SIG-M5 treated with dmso at 0.1 percent for 504 hours (cell line): ENCODE measurements around the gene ZBTB22.
A peak's percentile ranks its signal among the peaks of the same experiment; 100 is the strongest.
"Not testable (repeated sequence)": the region's sequence is repeated elsewhere in the genome, so short reads cannot be mapped to it uniquely, and the experiment has no call there.

Experiments
- DNase-seq: peaks from one replicate; lab custom pipeline; 2025; ENCODE audit not compliant: unreplicated experiment; lab: John Stamatoyannopoulos, UW

Gene ZBTB22

DNA sequence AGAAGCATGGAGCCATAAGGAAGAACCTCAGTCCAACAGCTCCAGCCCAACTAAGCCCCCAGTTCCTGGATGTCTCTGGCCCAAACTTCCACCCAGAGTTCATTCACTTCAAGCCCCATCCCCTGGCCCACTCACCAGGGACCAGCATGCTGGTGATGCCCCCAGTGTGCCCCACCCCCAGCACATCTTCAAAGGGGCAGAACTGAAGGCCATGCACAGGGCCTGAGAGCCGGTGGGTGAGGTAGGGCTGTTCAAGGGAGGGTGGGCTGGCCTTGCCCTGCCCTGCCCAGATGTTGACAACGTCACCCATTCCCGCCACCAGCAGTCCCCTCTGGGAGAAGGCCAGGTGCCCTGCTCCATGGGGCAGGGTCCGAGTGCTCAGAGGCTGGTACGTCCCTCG is 37.0 kb downstream of the ZBTB22 start:
- no peak for DNase-seq

DNA sequence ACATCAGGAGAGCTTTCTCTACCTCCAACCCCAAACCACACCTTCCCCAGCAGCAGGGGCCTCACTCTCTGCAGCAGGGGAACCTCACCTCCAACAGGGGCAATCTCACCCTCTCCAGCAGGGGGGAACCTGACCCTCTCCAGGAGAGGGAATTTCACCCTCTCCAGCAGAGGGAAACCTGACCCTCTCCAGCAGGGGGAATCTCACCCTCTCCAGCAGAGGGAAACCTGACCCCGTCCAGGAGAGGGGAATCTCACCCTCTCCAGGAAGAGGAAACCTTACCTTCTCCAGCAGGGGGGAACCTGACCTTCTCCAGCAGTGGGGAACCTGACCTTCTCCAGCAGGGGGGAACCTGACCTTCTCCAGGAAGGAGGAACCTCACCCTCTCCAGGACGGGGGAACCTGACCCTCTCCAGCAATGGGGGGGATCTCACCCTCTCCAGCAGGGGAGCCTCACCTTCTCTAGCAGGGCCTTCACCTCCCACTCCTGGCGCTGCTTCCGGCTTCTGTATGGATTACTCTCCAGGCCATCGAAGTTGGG is 37.5 kb downstream of the ZBTB22 start:
- peak; percentile 15 for DNase-seq

DNA sequence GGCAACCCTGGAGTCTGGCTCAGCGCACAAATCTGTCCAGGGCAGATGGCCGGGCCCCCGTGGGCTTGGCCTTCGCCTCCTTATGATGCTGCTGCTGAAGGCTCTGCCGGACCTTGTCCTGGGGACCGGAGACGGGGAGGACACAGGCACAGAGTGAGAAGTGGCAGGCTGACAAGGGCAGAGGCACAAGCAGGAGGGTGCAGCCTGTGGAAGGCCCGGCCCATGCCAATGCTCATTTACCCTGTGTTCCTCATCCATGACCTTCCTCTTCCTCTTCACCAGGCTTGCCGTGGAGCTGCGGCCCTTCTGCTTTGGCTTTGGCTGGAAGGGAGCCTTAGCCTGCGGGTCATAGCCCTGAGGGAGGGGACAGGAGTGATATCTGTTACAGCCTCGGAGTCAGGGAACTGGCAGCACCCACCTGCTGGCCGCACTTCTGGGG is 38.3 kb downstream of the ZBTB22 start:
- DNase-seq, result no peak

DNA sequence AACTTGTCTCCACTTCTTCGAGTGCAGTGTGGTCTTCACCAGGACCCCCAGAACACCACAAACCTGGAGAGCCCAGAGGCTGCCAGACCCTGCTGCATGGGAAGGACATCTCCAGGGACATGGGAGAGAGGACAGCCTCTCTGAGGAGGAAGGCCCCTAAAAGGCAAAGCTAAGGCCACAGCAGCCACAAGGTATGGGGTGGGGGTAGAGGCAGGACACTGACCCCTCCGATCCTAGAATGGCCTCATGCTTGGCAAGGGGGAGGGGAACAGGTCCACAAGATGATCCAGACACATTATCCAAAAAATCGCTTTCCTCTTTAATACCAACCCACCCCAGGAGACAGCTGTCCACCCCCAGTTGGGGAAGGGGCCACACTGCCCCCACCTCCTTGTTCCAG is 38.7 kb downstream of the ZBTB22 start:
- no peak for DNase-seq

DNA sequence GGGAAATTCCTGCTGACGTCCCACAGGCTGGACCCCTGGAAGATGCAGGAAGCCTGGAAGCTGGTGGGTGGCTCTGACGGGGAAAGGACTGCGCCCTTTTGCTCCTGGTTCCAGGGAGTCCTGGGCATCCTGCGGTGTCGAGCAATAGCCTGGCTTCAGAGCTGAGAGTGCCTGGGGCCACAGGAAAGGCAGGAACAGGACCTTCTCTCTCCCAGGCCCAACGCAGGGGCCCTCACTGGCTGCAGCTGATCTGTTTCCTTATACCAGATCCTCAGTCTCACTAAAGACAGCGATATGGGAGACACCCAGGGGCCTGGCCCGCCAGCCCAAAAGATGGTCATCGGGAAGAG is 39.2 kb downstream of the ZBTB22 start:
- no peak for DNase-seq

DNA sequence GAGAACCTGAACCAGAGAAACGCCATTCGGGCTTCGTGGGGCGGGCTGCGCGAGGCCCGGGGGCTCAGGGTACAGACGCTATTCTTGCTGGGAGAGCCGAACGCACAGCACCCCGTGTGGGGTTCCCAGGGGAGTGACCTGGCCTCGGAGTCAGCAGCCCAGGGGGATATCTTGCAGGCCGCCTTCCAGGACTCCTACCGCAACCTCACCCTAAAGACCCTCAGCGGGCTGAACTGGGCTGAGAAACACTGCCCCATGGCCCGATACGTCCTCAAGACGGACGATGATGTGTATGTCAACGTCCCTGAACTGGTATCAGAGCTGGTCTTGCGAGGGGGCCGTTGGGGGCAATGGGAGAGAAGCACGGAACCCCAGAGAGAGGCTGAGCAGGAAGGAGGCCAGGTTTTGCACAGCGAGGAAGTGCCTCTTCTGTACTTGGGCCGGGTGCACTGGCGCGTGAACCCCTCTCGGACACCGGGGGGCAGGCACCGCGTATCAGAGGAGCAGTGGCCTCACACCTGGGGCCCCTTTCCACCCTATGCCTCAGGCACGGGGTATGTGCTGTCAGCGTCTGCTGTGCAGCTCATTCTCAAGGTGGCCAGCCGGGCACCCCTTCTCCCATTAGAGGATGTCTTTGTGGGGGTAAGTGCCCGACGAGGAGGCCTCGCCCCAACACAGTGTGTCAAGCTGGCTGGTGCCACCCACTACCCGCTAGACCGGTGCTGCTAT is 39.7 kb downstream of the ZBTB22 start:
- no peak for DNase-seq

DNA sequence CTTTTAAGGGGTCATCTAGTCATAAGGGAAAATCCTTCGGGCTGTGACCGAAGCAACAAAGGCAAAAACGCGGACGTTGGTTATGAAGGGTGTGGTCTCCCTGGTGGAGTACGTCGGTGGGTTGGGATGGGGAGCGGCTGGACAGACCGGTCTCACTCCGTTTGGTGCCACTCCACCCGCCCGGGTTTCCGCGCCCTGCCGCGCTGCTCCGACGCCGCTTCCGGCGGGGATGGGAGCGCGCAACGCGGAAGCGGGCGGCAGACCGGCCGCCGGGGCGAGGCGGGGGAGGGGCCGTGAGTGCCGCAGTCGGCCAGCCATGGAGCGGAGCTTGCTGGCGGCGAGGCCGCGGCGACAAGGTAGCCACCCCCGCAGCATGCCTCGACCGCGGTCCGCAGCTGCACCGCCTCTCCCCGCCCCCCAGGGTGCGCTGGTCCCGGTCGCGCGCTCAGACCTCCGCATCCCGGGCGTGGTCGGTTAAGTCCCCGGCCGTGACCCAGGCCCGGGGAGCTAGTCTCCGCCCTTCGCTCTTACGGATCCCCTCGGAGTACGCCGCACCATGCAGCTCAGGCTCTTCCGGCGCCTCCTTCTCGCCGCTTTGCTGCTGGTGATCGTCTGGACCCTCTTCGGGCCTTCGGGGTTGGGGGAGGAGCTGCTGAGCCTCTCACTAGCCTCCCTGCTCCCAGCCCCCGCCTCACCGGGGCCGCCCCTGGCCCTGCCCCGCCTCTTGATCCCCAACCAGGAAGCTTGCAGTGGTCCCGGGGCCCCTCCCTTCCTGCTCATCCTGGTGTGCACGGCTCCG is 40.5 kb downstream of the ZBTB22 start, which contains the start of gene B3GALT4:
B3GALT4 (plus strand) TSS at position 260 of the 799 bp plus-strand sequence; CDS start at position 557, 297 bp downstream.
- peak; percentile 83 for DNase-seq

DNA sequence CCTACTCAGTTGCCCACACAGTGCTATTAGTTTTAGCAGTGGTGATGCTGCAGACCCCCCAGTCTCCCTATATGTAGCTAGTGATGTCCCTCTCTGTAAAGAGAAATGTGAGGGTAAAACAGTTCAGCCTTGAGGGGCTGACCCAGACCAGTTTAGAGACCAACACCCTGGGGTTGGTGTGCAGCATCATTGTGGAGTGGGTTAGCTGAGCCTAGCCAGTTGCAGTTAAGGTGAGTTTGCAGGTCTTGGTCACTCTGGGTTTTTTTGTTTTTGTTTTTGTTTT is 41.0 kb downstream of the ZBTB22 start:
- DNase-seq, result no peak

DNA sequence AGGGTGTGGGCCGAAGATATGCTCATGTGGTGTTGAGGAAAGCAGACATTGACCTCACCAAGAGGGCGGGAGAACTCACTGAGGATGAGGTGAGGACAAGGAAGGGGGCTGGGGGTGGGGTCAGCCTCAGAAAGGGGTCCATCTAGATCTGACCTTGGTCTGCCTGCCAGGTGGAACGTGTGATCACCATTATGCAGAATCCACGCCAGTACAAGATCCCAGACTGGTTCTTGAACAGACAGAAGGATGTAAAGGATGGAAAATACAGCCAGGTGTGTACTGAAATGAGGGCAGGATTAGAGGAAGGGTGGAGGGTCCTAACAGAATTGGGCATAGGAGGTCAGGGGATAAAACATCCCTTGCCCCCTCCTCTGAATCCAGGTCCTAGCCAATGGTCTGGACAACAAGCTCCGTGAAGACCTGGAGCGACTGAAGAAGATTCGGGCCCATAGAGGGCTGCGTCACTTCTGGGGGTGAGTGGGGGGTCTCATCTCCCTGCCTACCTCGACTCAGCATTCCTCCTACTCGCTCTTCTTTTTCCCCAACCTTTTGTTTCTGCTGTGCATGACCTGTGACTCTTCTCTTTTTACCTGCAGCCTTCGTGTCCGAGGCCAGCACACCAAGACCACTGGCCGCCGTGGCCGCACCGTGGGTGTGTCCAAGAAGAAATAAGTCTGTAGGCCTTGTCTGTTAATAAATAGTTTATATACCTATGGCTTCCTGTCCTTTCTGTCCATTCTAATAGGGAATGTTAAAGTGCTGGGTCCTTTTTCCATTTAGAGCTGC is 41.6 kb downstream of the ZBTB22 start:
- not testable (repeated sequence) for DNase-seq

DNA sequence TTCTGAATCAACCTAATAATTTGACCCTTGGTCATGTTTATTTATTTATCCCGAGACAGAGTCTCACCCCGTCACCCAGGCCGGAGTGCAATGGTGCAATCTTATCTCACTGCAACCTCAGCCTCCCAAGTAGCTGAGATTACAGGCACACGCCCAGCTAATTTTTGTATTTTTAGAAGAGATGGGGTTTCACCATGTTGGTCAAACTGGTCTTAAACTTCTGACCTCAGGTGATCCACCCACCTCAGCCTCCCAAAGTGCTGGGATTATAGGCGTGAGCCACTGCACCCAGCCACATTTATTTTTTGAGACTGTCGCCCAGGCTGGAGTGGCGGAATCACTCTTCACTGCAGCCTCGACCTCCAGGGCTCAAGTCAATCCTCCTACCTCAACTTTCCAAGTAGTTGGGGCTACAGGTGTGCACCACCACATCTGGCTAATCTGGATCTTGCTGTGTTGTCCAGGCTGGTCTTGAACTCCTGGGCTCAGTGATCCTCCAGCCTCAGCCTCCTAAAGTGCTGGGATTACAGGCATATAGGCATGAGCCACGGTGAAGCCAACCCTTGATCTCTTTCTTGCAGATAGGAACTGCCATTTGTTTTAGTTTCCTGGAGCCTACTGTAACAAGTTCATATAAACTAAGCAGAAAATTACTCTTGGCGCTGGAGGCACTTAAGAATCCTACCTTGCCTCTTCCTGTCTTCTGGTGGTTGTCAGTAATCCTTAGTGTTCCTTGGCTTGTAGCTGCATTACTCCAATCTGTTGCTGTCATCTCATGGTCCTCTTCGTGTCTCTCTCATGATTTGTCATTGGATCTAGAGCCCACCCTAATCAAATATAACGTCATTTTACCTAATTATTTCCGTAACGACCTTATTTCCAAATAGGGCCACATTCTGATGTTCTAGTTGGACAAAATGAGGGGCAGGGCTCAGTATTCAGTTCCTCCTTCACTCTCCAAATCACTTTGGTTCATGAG is 43.3 kb downstream of the ZBTB22 start:
- peak; percentile 33 for DNase-seq

DNA sequence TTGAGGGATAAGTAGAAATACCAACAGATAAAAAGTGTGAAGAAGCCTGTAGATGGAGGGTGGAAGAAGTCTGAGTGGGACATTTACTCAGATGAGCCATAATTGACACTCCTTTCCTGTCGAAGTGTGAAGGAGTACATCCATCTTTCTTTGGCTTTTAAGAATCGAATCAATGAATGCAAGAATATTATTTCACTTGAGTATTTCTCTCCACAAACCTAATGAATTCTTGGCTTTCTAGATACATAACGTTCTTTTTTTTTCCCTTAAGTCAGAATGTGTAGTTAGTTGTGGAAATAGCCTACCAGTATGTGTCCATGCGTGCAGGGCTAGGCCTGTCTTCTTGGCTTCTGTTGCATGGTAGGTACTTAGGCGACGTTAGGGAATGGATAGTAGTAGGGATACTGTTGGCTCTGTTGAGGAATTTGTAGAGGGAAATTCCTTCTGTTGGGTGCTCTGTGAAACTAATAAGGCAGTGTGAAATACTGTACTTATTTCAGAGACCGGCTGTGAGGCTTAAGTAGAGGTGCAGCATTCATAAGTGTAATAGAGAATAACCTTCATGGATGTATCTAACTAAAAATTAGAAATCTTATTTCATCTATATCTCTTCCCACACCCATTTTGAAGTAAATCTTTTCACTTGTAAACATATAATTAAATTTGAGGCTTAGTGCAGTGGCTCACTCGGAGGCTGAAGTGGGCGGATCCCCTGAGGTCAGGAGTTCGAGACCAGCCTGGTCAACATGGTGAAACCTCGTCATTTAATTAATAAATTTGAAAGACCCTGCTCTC is 44.2 kb downstream of the ZBTB22 start:
- DNase-seq, result no peak

DNA sequence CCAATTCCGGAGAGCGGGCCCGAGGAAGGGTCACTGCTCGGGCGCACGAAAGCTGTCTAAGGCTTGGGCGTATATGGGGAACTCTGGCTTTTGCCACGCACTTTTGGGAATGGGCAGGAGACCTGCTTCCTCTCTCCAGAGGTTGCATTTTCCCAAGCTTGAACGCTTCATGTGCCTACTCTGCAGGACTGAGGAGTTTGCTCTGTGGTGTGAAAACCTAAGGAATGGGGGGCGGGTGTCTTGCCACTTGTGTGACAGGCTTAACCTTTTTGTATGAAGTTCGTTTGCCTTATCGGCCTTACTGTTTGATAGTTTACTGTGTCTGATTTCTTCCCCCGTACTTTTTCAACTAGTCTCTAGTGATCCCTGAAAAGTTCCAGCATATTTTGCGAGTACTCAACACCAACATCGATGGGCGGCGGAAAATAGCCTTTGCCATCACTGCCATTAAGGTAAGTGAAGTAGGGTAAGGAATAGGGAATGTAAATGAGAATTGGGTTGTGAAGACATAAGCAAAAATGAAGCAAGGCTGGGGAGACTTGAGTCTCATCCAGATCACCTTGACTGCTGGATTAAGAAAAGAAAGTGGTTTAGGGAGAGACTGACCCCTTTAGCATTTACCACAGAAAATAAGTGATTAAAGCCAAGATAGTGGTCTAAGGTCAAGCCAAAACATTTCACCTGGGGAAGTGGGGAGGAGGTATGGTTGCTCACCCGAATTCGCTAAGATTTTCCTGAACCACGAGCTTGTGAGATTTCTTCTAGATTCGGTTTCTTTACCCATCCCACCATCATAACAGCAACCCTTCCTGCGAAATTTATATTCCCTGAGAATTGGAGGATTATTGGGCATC is 45.0 kb downstream of the ZBTB22 start:
- DNase-seq, result peak; percentile 60

DNA sequence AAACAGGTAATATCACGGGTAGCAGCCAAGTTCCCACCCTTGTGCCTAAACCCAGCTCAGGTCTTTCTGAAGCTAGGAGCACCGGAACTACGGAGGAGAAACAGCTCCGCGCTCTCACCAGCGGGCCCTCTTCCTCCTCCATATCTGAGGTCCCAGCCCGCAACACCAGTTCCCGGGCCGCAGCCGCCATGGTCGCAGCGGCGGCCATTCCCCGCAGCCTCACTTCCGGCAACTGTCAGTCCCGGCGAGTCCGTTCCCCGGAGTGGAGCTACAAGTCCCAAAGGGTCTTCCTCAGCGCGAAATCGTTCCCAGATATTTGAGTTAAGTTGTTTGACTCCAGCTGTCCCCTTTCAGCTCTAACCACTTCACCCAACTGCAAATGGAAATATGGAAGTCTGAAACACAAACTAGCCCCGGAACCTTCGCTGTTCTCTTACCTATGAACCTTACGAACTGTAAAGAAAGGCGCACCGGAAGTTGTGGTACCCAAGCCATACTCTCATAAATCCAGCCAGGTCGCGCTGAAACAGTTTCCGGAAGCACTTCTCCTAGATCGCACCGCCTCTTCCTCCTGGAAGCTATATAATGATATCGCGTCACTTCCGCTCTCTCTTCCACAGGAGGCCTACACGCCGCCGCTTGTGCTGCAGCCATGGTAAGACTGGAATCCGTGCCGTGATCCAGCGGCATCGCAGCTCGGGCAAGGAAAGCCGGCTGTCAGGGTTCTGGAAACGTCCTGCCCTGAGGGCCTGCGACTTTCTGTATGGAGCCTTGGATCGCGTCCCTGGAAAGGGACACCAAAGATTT is 45.9 kb downstream of the ZBTB22 start, which contains the start of the genes RPS18 and VPS52:
RPS18 (plus strand) TSS at position 608 of the 807 bp plus-strand sequence; CDS start at position 653, 45 bp downstream.
VPS52 (minus strand) TSS at position 409 of the 807 bp plus-strand sequence; CDS start at position 208, 201 bp downstream.
- DNase-seq, result peak; percentile 99

DNA sequence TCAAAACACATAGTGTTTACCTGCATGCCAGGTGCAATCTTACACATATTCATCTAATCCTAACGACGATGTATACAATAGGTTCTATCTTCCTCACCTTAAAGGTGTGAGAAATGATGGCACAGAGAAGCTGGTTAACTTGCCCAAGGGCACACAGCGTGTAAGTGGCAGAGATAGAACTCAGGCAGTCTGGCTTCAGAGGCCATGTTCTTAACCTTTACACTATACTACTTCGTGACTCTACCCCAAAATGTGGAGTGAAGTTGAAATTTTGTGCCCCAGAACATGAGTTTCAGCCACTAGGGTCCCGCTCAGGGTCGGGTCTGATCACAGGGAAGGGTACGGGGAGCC is 46.5 kb downstream of the ZBTB22 start:
- DNase-seq, result no peak
